HL-60 (cell line): Measurements from ENCODE around the gene VAV2.

ENCODE experiments used
- DNase-seq, 2 experiments: peaks; one replicate each; pipeline ENCODE4 v3.0.0-alpha.2; 2010 to 2020; ENCODE audit warnings: low read depth in 1 of 2, low spot score in 1 of 2
- H3K27ac ChIP-seq: fragments of 250-450 bp; sonication (Bioruptor Pico); replicated peaks from 2 replicates; pipeline ENCODE4 v1.5.1; 2020; ENCODE audit warnings: mild to moderate bottlenecking, moderate library complexity
- H3K27me3 ChIP-seq: fragments of 250-450 bp; sonication (Bioruptor Pico); 2 replicates; pipeline ENCODE4 v1.5.1; 2021; ENCODE audit warnings: mild to moderate bottlenecking, moderate library complexity; ENCODE audit not compliant: insufficient read depth, poor library complexity, severe bottlenecking
- H3K4me3 ChIP-seq: replicated peaks from 2 replicates; pipeline ENCODE4 v1.5.1; 2011; ENCODE audit warnings: mild to moderate bottlenecking, control low read depth, low read length; ENCODE audit not compliant: insufficient read depth
- CTCF ChIP-seq: IDR thresholded peaks from one replicate; pipeline ENCODE4 v1.5.1; 2011; ENCODE audit warnings: low read length, control low read depth, inconsistent platforms; ENCODE audit not compliant: insufficient read depth
- GABPA ChIP-seq: IDR thresholded peaks from 2 replicates; pipeline ENCODE4 v1.6.1; 2012; ENCODE audit warnings: low read depth
- POLR2AphosphoS5 ChIP-seq: IDR thresholded peaks from 2 replicates; pipeline ENCODE4 v1.6.1; 2012; ENCODE audit warnings: low read depth
- REST ChIP-seq: IDR thresholded peaks from 2 replicates; pipeline ENCODE4 v1.6.1; 2012; ENCODE audit warnings: low read depth; ENCODE audit not compliant: insufficient replicate concordance
- SPI1 ChIP-seq: IDR thresholded peaks from 2 replicates; pipeline ENCODE4 v1.6.1; 2012; ENCODE audit warnings: low read depth, mild to moderate bottlenecking, borderline replicate concordance

VAV2 gene

GRCh38 chr9:133913571-133914369 is 78.4 kb downstream of the VAV2 start:
- peaks cover 6% of the 10 kb centered on the region for H3K27me3 ChIP-seq
- no peak overlapping the region for H3K27ac ChIP-seq
- no peak for TF ChIP-seq REST
- no peak for DNase-seq
- H3K4me3 ChIP-seq = no peak overlapping the region

GRCh38 chr9:133910855-133911514 is 81.1 kb downstream of the VAV2 start:
- no peak for TF ChIP-seq REST
- no peak for TF ChIP-seq GABPA
- TF ChIP-seq CTCF = no peak
- no peak for TF ChIP-seq SPI1
- no peak for TF ChIP-seq POLR2AphosphoS5
- no peak for DNase-seq
- H3K27ac ChIP-seq = no peak overlapping the region
- H3K4me3 ChIP-seq = no peak overlapping the region
- no peaks in the 10 kb centered on the region for H3K27me3 ChIP-seq

DNA sequence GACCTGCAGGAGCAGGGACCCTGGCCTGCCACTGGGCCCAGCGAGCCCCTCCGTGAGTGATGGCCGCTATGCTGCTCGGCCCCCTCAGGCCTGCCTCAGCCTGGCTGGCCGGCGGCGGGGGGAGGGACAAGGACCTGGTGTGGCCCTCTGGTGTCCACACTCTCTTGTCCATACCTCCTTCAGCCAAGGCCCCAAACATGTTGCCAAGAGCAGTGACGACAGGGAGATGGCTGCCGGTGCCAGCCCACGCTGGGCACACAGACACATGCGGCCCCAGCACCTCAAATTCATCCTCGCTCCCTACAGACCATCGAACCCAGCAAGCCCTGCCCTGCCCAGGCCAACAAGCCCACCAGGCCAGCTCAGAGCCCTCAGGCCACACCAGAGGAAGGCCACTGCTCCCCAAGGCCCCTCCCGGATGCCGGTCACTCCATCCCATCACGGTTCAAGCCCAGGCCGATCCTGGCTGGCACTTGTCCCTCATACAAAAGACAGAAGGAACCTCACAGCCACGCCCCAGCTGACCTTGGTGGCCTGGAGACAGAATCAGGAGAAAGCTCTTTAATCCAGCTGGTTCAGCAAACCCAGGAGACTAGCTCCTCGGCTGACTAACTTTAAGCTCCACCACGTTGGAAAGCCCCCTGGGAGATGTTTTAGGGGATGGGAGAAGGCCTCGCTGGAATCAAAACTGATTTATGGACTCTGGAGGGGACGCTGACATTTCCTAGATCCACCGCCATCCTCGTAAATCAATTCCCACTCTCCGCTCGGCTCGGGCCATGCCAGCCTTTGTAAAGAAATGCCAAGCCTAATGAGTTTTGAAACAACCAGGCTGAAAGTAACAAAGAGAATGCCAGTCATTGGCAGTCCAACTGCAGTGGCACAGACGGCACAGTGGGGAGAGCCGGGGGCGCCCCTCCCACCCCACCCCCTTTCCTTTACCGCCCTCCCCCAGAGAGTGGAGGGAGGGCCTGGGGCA is 84.9 kb downstream of the VAV2 start:
- Histone ChIP-seq H3K27ac (no peak overlapping the region), H3K4me3 (no peak overlapping the region), H3K27me3 (peaks cover 2% of the 10 kb centered on the region)
- no peak for DNase-seq
- TF ChIP-seq SPI1 (no peak), CTCF (no peak), REST (no peak), POLR2AphosphoS5 (no peak), GABPA (no peak)
